Stimulated activated CD8-positive, alpha-beta memory T cell treated with anti-CD3 and anti-CD28 coated beads, Interleukin-12 subunit alpha, Interleukin-12 subunit beta, amount 100 ng/mL, for 1 hour (primary cell): ENCODE measurements around the gene ACOX1.

Experiments
- DNase-seq: peaks from one replicate; pipeline ENCODE4 v3.0.0-alpha.2; 2020; ENCODE audit warnings: low read depth

The ACOX1 gene

DNA sequence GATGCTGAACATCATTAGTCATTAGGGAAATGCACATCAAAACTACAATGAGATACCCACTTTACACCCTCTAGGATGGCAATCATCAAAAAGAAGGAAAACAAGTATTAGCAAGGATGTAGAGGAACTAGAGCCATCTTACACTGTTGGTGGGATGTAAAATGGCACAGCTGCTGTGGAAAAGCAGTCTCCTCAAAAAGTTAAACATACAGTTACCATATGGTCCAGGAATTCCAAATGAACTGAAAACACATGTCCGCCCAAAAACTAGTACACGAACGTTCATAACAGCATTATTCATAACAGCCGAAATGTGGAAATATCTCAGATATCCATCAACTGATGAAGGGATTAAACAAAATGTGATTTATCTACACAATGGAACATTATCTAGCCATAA lies 45.2 kb downstream of the ACOX1 start:
- DNase-seq = no peak

GRCh38 chr17:75932852-75933251 lies 46.1 kb downstream of the ACOX1 start:
- no peak for DNase-seq

- no peak for DNase-seq
Measured at GRCh38 chr17:75931062-75931461, 47.9 kb downstream of the ACOX1 start.

GRCh38 chr17:75927286-75927922 lies 51.6 kb downstream of the ACOX1 start:
- no peak for DNase-seq

DNA sequence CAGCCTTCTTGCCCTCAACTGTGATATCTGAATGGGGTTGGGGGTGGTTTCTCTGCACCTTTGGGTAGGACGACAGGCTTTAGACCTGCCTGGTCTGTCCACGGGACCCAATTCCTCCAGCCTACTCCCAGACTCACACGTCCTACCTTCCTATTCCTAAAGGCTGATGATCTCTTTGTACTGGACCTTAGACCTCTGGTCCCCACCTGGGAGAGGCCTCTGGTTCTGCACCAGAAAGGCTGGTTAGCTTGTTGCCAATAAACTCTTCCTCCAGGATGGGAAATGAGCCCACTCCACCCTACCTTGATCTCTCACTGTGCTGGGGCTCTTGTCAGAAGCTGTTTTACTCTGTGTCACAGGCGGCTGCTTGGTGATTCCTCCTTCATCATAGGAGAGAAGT lies 52.5 kb downstream of the ACOX1 start:
- no peak for DNase-seq

DNA sequence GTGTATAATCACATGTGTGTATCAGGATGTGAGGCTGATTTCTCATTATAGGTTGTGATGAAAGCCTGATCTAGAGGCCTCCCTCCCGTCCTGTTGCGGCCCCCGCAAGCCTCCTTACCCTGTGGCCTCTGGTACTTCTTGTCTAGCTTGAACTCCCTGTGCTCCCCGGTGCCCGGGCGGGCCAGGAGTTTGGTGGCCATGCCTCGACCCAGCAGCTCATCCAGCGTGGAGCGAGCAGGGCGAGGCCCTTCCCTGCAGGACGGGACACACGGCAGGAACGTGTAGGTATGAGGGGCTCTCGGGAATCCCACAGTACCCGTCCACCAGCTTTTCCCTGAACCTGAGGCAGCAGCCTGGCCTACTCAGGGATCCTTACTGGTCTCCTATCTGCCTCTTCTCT lies 53.1 kb downstream of the ACOX1 start:
- DNase-seq = no peak

- no peak for DNase-seq
Measured at GRCh38 chr17:75925103-75925502, 53.9 kb downstream of the ACOX1 start.

- DNase-seq = no peak
Measured at GRCh38 chr17:75922963-75923874, 55.7 kb downstream of the ACOX1 start.

DNA sequence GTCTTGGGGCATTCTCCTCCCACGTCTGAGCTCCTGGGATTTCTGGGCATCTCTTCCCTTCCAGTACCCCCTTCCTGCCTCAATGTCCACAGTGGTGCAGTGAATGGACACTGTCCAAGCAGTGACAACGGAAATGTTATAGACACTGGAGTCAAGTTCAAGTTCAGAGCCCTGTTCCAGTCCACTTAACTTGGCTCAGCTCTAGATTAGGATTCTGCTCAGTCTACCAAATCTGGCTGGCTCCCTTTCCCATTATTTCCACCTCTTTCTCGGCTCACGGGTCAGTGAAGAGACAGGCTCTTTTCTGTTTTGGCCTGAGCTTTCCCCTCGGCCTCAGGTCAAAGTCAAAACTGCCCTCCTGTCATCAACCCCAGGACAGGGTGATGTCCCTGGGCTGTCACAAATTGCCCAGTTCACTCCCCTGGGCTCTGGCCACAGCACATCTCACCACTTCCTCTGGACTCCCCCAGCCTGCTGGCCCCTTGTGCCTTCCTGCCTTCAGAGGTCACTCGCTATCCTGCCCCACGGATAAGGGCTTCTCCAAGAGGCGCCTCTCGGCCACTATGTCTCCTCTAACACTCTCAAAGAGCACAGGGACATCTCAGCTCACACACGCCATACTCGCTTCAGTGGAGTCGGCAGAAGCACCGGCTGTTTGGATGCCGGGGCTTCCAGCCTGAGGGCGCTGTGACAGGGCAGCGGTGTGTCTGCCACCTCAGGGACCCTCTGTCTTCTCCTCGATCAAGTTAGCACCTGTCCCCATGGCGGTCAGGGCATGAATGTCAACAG lies 56.6 kb downstream of the ACOX1 start:
- DNase-seq = no peak

DNA sequence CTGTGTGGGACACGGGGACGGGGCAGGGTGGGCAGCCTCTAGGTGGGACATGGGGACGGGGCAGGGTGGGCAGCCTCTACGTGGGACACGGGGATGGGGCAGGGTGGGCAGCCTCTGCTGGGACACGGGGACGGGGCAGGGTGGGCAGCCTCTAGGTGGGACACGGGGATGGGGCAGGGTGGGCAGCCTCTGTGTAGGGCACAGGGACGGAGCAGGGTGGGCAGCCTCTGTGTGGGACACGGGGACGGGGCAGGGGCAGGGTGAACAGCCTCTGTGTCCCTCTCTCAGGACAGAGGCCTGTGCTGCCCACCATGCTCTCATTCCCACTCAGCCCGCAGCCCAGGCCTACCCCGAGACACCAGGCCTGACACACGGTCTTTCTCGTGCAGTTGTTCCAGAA lies 57.4 kb downstream of the ACOX1 start:
- DNase-seq = no peak

DNA sequence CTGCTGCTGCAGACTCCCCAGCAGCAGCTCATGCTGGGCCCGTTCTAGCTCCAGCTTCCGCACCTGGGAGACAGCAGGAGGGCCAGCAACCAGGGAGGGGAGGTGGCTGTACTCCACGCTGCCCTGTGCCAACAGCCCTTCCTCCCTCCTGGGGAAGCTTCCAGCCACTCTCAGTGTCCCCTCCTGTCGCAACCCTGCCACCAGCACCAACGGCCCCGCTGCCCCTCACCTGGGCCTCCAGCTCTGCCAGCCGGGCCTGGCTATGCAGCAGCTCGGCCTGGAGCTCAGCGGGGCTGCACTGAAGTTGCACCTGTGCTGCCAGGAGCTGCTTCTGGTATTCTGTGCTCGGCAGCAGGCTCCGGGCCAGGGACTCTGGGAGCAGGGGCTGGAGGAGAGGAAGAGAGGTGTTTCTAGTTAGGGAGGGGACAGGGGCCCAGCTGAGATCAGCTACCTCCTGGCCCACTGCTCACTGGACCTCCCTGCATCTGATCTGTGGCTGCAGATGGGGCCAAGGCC lies 58.9 kb downstream of the ACOX1 start:
- DNase-seq = no peak

- no peak for DNase-seq
Measured at GRCh38 chr17:75919611-75920010, 59.4 kb downstream of the ACOX1 start.

DNA sequence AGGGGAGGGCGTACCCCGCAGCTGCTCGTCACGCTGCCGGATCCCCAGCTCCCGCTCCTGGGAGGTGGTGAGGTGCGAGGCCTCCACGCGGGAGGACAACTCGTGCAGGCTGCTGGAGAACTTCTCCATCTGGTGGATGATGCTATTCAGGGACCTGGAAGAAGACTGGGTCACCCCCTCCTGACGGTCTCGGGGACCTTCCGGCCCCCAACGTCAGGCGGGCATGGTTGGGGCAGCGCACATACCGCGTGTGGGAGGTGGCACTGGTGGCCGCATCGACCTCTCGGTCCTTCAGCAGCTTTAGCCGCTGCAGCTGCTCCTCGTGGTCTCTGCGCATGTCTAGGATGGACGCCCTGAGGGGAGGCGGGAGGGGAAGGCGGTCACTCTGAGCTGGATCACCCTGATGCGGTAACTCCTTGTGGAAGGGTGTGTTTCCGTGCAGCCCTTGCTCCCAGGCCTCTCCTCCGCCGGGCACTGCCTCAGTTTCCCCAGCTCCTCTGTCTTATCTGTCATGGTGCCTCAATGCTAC lies 61.0 kb downstream of the ACOX1 start:
- DNase-seq = no peak

GRCh38 chr17:75917141-75917916 lies 61.6 kb downstream of the ACOX1 start:
- DNase-seq = no peak

DNA sequence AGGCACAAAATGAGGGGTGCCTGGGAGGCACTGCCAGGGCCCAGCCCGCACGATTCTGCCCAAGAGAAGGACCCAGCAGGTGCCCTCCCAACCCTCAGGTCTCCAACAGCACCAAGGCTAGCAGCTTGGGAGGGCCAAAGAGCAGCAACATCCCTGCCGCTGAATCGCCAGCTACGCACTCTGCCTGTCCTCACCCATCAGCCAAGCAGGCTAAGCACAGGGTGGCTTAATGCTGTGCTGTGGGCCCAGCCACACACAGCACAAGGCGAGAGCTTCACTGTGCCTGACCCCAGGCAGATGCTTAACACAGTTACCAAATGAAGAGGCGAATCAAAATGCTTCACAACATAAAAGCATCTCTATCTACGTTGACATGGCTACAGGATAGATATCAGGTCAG lies 63.7 kb downstream of the ACOX1 start:
- no peak for DNase-seq

DNA sequence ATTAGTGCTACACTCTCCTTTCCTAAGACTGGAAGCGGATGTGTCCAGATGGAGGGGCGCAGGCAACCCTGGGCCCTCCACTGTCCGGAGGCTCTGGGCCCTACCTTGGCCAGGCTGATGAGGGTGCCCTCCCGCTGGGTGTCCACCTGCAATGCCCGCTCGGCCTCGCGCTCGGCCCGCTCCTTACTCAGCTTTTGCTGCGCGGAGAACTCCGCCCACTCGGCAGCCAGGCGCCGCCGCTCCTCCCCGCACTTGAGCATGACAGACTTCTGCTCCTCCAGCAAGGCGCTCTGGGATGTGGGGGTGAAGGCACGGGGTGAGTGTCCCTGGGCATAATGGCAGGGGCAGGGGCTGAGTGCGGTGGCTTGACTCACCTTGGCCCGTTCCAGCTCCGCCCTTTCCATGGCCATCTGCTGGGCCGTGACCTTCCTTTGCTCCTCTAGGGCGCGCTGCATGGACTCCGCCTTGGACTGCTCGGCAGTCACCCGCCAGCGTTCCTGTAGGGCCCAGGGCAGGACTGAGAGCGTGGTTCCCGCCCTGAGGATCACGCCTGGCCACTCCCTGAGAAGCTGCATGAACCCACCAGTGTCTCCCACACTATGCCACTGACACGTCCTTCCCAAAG lies 64.2 kb downstream of the ACOX1 start:
- no peak for DNase-seq

- no peak for DNase-seq
Measured at GRCh38 chr17:75913537-75914210, 65.3 kb downstream of the ACOX1 start.

DNA sequence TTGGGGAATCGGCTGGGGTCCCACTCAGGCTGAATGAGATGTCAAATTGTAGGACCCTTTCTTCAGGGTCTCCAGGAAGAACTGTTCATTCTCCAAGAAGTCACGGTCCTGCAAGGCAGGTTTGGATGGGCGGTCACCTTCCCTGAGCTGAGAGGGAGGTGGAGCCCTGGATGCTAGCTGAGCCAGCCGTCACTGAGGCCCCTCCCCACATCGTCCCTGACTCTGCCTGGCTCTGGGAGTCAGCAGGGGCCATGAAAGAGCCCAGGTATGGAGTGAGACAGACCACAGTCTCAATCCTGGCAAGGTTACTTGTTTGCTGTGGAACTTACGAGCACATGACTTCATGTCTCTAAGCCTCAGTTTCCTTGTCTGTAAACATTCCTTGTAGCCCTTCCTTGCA lies 68.3 kb downstream of the ACOX1 start:
- no peak for DNase-seq

GRCh38 chr17:75909812-75910274 lies 69.1 kb downstream of the ACOX1 start:
- DNase-seq = no peak

- DNase-seq = no peak
Measured at GRCh38 chr17:75909051-75909811, 69.7 kb downstream of the ACOX1 start.
